HTERT RPE-1 (cell line): ENCODE data around the gene CRIP1.

Source experiments
- in situ Hi-C: fragments of 300-500 bp; cut with MboI; formaldehyde crosslinking; loops from 4 replicates; pipeline ENCODE4 v1.14.3; 2020; ENCODE audit warnings: low sequenced_read_pairs

The CRIP1 gene

GRCh38 chr14:105503296-105503640 lies 16.6 kb downstream of the CRIP1 start:
- in situ Hi-C loops: no loop called here

- in situ Hi-C loops: no loop called here
Observed at GRCh38 chr14:105503935-105504692, 17.4 kb downstream of the CRIP1 start.

DNA sequence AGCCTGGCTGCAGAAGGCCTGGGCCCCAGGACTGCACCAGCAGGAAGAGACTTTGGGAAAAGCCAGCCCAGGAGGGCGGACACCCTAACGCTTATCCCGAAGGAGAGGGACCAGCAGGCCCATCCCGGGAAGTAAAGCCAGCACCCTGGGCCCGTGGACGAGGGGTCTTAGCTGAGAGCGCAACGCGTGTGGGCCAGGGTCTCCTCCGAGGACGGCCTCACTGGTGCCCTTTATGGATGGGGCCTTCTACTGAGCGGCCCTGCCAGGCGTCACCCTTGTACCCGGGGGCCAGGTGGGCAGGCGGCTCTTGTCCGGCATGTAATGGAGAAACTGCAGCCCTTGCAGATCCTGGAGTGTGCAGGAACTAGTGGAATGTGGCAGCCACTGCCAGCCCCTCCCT lies 18.4 kb downstream of the CRIP1 start:
- in situ Hi-C loops: no loop called here

DNA sequence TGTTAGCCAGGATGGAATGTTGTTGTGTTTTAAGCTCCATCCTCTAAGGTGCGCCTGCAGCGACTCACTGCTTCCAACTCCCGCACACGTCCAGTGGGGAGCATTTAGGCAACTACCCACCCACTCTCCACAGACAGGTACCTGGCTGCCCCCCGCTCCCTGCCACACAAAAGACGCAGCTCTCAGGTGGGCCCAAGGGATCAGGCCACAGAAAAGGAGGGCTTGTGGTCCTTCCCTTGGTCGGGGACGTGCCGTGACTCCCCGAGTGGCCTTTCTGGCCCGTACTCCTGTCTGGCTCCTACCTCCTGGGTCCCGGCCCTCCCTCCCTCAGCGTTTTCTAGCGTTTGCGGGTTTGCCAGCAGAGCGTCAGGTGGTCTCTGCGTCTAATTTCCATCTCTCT lies 20.6 kb downstream of the CRIP1 start:
- in situ Hi-C loops: no loop called here

- in situ Hi-C loops: no loop called here
Observed at GRCh38 chr14:105508069-105508468, 21.4 kb downstream of the CRIP1 start.

- in situ Hi-C loops: no loop called here
Observed at GRCh38 chr14:105508601-105509000, 21.9 kb downstream of the CRIP1 start.

DNA sequence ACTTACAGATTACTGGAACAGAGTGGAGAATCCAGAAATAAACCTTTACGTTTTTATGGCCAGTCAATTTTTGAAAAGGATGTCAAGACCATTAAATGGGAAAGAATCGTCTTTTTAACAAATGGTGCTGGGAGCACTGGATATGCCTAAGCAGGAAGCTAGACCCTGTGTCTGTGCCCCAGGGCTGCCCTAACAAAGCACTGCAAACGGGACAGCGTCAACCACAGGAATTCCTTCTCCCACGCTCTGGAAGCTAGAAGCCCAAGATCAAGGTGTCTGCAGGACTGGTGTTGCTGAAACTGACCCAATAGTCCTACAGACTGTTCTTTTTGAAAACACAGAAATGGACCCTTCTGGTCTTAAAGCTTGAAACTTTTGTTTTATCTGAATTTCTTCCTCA lies 30.4 kb downstream of the CRIP1 start:
- in situ Hi-C loops: no loop called here

DNA sequence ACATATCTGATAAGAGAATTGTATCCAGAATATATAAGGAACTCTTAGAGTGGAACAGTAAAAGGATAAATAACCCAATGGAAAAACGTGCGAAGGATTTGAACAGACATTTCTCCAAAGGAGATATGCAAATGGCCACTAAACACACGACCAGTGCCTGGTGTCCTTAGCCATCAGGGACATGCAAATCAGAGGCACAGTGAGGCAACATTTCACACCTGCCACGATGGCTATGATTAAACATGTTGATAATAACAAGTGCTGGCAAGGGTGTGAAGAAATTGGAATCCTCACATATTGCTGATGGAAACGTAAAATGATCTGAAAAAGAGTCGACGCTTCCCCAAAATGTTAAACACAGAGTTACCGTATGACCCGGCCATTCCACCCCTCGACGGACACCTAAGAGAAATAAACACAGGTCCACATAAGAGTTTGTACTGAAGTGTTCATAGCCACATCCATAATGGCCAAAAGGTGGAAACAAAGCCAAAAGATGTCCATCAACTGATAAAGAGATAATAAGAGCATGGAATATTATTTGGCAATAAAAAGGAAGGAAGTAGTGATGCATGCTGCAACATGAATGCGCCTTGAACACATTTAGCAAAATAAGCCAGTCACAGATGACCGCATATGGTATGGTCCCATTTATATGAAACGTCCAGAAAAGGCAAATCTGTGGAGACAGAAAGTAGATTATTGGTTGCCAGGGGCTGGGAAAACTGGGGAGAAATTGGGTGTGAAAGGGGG lies 33.4 kb downstream of the CRIP1 start:
- in situ Hi-C loops: no loop called here

GRCh38 chr14:105525326-105525725 lies 38.6 kb downstream of the CRIP1 start:
- in situ Hi-C loops: no loop called here

- in situ Hi-C loops: no loop called here
Observed at GRCh38 chr14:105525861-105526775, 39.4 kb downstream of the CRIP1 start, which contains the start of gene TMEM121. Gene TMEM121, plus strand, starts transcription at chr14:105526583. Its CDS starts 2,252 bp downstream, at chr14:105528835.

DNA sequence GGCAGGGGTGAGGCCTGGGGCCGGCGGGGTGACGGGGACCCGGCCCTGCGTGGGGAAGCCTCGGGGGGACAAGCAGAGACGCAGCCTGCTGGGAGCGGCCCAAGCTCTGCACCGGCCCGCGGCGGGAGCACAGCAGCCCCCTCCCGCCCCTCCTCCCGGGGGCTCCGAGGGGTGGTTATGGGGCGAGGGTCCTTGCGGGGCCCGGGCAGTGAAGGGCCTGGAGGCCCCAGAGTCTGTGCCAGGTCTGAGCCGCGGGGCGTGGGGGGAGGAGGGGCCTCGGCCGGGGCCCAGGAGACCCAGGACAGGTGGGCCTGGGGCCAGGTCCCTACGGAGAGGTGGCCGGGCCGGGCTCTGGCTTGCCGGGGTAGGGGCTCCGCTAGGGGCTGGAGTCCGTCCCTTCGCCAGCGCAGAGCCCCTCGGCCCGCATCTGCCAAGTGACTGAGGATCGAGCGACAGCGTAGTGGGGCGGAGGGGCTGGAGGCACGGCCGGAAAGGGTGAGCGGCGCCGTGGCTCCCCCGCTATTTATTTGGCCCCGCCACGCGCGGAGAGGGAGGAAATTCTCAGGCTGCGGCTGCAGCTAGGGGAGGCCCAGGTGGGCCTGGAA lies 40.2 kb downstream of the CRIP1 start:
- in situ Hi-C loops: no loop called here

DNA sequence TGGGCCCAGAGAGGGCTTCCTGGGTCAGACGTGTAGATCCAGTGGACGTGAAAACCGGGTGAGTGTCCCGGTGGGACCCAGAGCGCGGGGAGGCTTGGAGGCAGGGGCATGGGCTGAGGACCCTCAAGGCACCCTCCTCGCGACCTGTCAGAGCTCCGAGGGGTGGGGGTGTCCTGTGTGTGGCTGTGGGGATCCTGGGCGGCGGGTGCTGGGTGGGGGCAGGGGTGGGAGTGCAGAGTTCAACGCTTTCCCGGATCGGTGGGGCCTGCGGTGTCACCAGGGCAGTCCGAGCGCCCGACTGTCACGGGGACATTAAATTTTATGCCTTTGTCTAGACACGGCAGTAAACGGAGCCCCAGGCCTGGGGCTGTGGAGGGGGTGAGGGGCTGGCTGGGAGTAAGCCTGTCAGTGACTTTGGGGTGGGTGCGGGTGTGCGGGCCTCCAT lies 40.7 kb downstream of the CRIP1 start:
- in situ Hi-C loops: no loop called here

DNA sequence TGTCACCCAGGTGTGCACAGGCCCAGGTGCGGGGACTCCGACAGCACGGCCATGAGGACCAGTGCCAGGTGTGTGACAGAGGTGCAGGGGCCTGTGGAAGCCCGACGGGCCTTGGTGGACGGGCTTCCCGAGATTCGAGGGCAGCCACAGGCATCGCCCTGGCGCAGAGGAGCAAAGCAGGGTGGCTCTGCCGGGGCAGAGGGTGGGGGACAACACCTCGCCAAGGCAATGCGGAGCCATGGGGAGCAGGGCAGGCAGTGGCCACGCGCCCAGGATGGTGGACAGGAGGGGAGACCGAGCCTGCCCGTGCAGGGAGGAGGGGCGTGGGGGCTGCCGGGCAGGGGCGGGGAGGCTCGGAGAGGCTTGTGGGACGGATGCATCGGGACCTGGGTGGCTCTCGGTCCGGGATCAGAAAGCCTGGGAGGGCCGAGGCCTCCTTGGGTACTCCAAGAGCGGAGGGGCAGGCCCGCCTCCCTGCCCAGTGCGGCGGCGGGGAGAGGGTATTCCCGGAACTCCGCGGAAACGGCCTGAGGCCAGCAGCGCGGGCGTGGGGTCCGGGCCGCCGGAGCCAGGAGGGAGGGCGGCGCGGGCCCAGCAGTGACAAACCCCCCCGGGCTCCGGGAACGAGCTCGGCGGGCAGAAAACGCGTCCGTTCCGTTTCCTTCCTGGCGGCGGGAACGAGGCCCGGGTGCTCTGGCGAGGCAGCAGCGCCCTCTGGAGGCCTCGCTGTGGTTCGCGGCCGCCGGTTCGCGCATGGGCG lies 41.3 kb downstream of the CRIP1 start:
- in situ Hi-C loops: no loop called here

DNA sequence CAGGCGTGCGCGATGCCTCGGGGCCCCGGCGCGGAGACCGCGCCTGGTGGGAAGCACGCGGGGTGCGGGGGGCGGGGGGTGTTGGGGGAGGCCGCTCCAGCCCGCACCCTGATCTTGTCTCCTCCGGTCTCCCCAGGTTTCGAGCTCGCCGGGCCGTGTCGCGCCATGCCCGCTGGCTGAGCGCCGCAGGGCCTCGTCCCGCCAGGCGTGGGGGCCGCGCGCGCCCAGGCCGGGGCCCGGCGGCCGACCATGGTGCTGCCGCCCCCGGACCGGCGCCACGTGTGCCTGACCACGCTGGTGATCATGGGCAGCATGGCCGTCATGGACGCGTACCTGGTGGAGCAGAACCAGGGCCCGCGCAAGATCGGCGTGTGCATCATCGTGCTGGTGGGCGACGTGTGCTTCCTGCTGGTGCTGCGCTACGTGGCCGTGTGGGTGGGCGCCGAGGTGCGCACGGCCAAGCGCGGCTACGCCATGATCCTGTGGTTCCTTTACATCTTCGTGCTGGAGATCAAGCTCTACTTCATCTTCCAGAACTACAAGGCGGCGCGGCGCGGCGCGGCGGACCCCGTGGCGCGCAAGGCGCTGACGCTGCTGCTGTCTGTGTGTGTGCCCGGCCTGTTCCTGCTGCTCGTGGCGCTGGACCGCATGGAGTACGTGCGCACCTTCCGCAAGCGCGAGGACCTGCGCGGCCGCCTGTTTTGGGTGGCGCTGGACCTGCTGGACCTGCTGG lies 42.1 kb downstream of the CRIP1 start:
- in situ Hi-C loops: no loop called here

- in situ Hi-C loops: no loop called here
Observed at GRCh38 chr14:105529319-105529568, 42.6 kb downstream of the CRIP1 start.

GRCh38 chr14:105529569-105530284 lies 43.0 kb downstream of the CRIP1 start:
- in situ Hi-C loops: no loop called here

GRCh38 chr14:105530285-105531087 lies 43.8 kb downstream of the CRIP1 start:
- in situ Hi-C loops: no loop called here
